Mesenchymal stem cell (in vitro differentiated cells and primary cell): ENCODE data around the gene MAST2.

ENCODE experiments used
- DNase-seq: peaks from one replicate; pipeline ENCODE4 v3.0.0-alpha.2; 2013
- H2AFZ ChIP-seq: one replicate; pipeline ENCODE4 v1.6.1; 2013; ENCODE audit warnings: low read depth, mild to moderate bottlenecking, control low read depth, inconsistent platforms, low read length, moderate library complexity
- H2AK5ac ChIP-seq: 2 replicates; pipeline ENCODE4 v1.6.1; 2013; ENCODE audit warnings: low read length, moderate library complexity, mild to moderate bottlenecking, inconsistent platforms; ENCODE audit not compliant: severe bottlenecking
- H2BK120ac ChIP-seq: one replicate; pipeline ENCODE4 v1.6.1; 2013; ENCODE audit warnings: low read depth, mild to moderate bottlenecking, inconsistent platforms, low read length, moderate library complexity
- H2BK12ac ChIP-seq, 2 experiments: one replicate each; pipeline ENCODE4 v1.6.1; 2013; ENCODE audit warnings: inconsistent platforms in 2 of 2, low read length in 2 of 2, mild to moderate bottlenecking in 2 of 2, moderate library complexity in 2 of 2, control low read depth in 1 of 2
- H2BK15ac ChIP-seq: one replicate; pipeline ENCODE4 v1.6.1; 2013; ENCODE audit warnings: mild to moderate bottlenecking, low read depth, inconsistent platforms; ENCODE audit not compliant: poor library complexity, severe bottlenecking
- H2BK5ac ChIP-seq: 2 replicates; pipeline ENCODE4 v1.6.1; 2013; ENCODE audit warnings: low read depth, mild to moderate bottlenecking, low read length, control low read depth, inconsistent platforms; ENCODE audit not compliant: poor library complexity, severe bottlenecking
- H3K14ac ChIP-seq, 2 experiments: one replicate each; pipeline ENCODE4 v1.6.1; 2013; ENCODE audit warnings: inconsistent platforms in 2 of 2, low read length in 2 of 2, control low read depth in 1 of 2, mild to moderate bottlenecking in 1 of 2, moderate library complexity in 1 of 2
- H3K18ac ChIP-seq, 2 experiments: one replicate each; pipeline ENCODE4 v1.6.1; 2013; ENCODE audit warnings: inconsistent platforms in 2 of 2, low read length in 2 of 2, control low read depth in 1 of 2, low read depth in 1 of 2, mild to moderate bottlenecking in 1 of 2
- H3K23ac ChIP-seq, 2 experiments: one replicate each; pipeline ENCODE4 v1.6.1; 2013; ENCODE audit warnings: inconsistent platforms in 2 of 2, low read length in 2 of 2, mild to moderate bottlenecking in 2 of 2, moderate library complexity in 2 of 2, control low read depth in 1 of 2
- H3K27ac ChIP-seq: 2 replicates; pipeline ENCODE4 v1.5.1; 2013; ENCODE audit warnings: mild to moderate bottlenecking, moderate library complexity, low read length, control low read depth, inconsistent platforms; ENCODE audit not compliant: poor library complexity, severe bottlenecking
- H3K27me3 ChIP-seq, 2 experiments: 2 replicates each; pipeline versions ENCODE4 v1.6.1 to v1.7.0; 2013; ENCODE audit warnings: low read length in 2 of 2, mild to moderate bottlenecking in 2 of 2, moderate library complexity in 2 of 2, control low read depth in 1 of 2, inconsistent platforms in 1 of 2; ENCODE audit not compliant: control insufficient read depth in 1 of 2, insufficient read depth in 1 of 2
- H3K36me3 ChIP-seq, 2 experiments: 2 replicates each; pipeline versions ENCODE4 v1.6.1 to v1.7.0; 2013; ENCODE audit warnings: low read length in 2 of 2, control low read depth in 1 of 2, inconsistent platforms in 1 of 2, low read depth in 1 of 2, mild to moderate bottlenecking in 1 of 2; ENCODE audit not compliant: insufficient read depth in 2 of 2, control insufficient read depth in 1 of 2
- H3K4ac ChIP-seq, 2 experiments: one replicate each; pipeline ENCODE4 v1.6.1; 2013; ENCODE audit warnings: inconsistent platforms in 2 of 2, low read length in 2 of 2, mild to moderate bottlenecking in 2 of 2, moderate library complexity in 2 of 2, control low read depth in 1 of 2, low read depth in 1 of 2
- H3K4me1 ChIP-seq: 2 replicates; pipeline ENCODE4 v1.6.1; 2013; ENCODE audit warnings: low read depth, low read length, control low read depth; ENCODE audit not compliant: control insufficient read depth, insufficient read depth
- H3K4me2 ChIP-seq: 2 replicates; pipeline ENCODE4 v1.6.1; 2013; ENCODE audit warnings: low read length, mild to moderate bottlenecking, inconsistent platforms; ENCODE audit not compliant: poor library complexity, severe bottlenecking
- H3K4me3 ChIP-seq, 2 experiments: 2 replicates each; pipeline versions ENCODE4 v1.5.1 to v1.7.0; 2013; ENCODE audit warnings: low read length in 2 of 2, mild to moderate bottlenecking in 2 of 2, control low read depth in 1 of 2, low read depth in 1 of 2; ENCODE audit not compliant: insufficient read depth in 1 of 2
- H3K79me1 ChIP-seq: replicated peaks from 2 replicates; pipeline ENCODE4 v1.6.1; 2013; ENCODE audit warnings: mild to moderate bottlenecking, control low read depth, low read length, inconsistent platforms; ENCODE audit not compliant: poor library complexity, severe bottlenecking
- H3K9ac ChIP-seq: 2 replicates; pipeline ENCODE4 v1.7.0; 2013; ENCODE audit warnings: mild to moderate bottlenecking, low read length, moderate library complexity
- H3K9me3 ChIP-seq: 2 replicates; pipeline ENCODE4 v1.7.0; 2013; ENCODE audit warnings: mild to moderate bottlenecking, low read length; ENCODE audit not compliant: control insufficient read depth
- H4K8ac ChIP-seq: one replicate; pipeline ENCODE4 v1.6.1; 2013; ENCODE audit warnings: inconsistent platforms, mild to moderate bottlenecking, low read length, moderate library complexity
- H4K91ac ChIP-seq: one replicate; pipeline ENCODE4 v1.6.1; 2013; ENCODE audit warnings: mild to moderate bottlenecking, low read length, inconsistent platforms
- WGBS: methylation state at CpG from one replicate; pipeline ENCODE4 v1.1.7; 2013; ENCODE audit warnings: mixed read lengths; 5-methylcytosine and 5-hydroxymethylcytosine counted together

Gene MAST2

GRCh38 chr1:46034601-46035516 lies 231.4 kb downstream of the MAST2 start:
- no peak overlapping the region for H2AK5ac ChIP-seq
- DNase-seq: no peak
- no peak overlapping the region for H3K4ac ChIP-seq
- H3K79me1 ChIP-seq: peaks cover 4% of the 10 kb centered on the region
- H3K36me3 ChIP-seq: peaks cover 32 to 60% of the 10 kb centered on the region in 2 experiments
- H3K14ac ChIP-seq: no peak overlapping the region
- H3K27ac ChIP-seq: no peak overlapping the region
- H2BK5ac ChIP-seq: no peak overlapping the region
- no peak overlapping the region for H3K9ac ChIP-seq
- H3K4me3 ChIP-seq: no peak overlapping the region
- no peak overlapping the region for H3K4me2 ChIP-seq
- H2BK12ac ChIP-seq: no peak overlapping the region
- H3K18ac ChIP-seq: no peak overlapping the region
- H3K4me1 ChIP-seq: peaks cover 12% of the 10 kb centered on the region
- H2BK15ac ChIP-seq: peak overlapping the region; percentile 27
- no peaks in the 10 kb centered on the region for H3K9me3 ChIP-seq
- no peak overlapping the region for H2AFZ ChIP-seq
- WGBS: 95% methylated on average over 27 of the region's 27 CpGs
- H3K27me3 ChIP-seq: no peaks in the 10 kb centered on the region
- H4K91ac ChIP-seq: no peak overlapping the region
- no peak overlapping the region for H3K23ac ChIP-seq
- no peak overlapping the region for H4K8ac ChIP-seq
- H2BK120ac ChIP-seq: no peak overlapping the region

- H2BK120ac ChIP-seq: no peak overlapping the region
- H4K8ac ChIP-seq: no peak overlapping the region
- H2BK5ac ChIP-seq: no peak overlapping the region
- no peak overlapping the region for H2AFZ ChIP-seq
- H3K4me3 ChIP-seq: no peak overlapping the region
- H3K23ac ChIP-seq: no peak overlapping the region
- peak; percentile 79 for DNase-seq
- no peak overlapping the region for H3K14ac ChIP-seq
- H3K4ac ChIP-seq: no peak overlapping the region
- peaks cover 8% of the 10 kb centered on the region for H3K79me1 ChIP-seq
- H2AK5ac ChIP-seq: no peak overlapping the region
- 43% methylated on average over 11 of the region's 11 CpGs for WGBS
- H2BK12ac ChIP-seq: no peak overlapping the region
- no peak overlapping the region for H3K27ac ChIP-seq
- peaks cover 15% of the 10 kb centered on the region for H3K4me1 ChIP-seq
- H3K27me3 ChIP-seq: no peaks in the 10 kb centered on the region
- H3K18ac ChIP-seq: no peak overlapping the region
- H3K4me2 ChIP-seq: no peak overlapping the region
- H3K36me3 ChIP-seq: peaks cover 9 to 49% of the 10 kb centered on the region in 2 experiments
- no peak overlapping the region for H2BK15ac ChIP-seq
- no peak overlapping the region for H4K91ac ChIP-seq
- no peaks in the 10 kb centered on the region for H3K9me3 ChIP-seq
- no peak overlapping the region for H3K9ac ChIP-seq
Observed at GRCh38 chr1:46036894-46037839, 233.8 kb downstream of the MAST2 start.

- no peak overlapping the region for H3K4me3 ChIP-seq
- 78% methylated on average over 4 of the region's 4 CpGs for WGBS
- H2BK120ac ChIP-seq: no peak overlapping the region
- H4K8ac ChIP-seq: no peak overlapping the region
- H3K79me1 ChIP-seq: peaks cover 6% of the 10 kb centered on the region
- no peak overlapping the region for H3K27ac ChIP-seq
- H3K4me2 ChIP-seq: no peak overlapping the region
- H3K23ac ChIP-seq: no peak overlapping the region
- H3K18ac ChIP-seq: peak overlapping the region in 1 of 2 experiments; percentile 38
- H3K9ac ChIP-seq: no peak overlapping the region
- no peak overlapping the region for H2BK5ac ChIP-seq
- no peak overlapping the region for H2AFZ ChIP-seq
- no peak overlapping the region for H2AK5ac ChIP-seq
- no peak overlapping the region for H4K91ac ChIP-seq
- H3K14ac ChIP-seq: no peak overlapping the region
- no peak overlapping the region for H2BK15ac ChIP-seq
- H3K36me3 ChIP-seq: peaks cover 8 to 42% of the 10 kb centered on the region in 2 experiments
- H3K27me3 ChIP-seq: no peaks in the 10 kb centered on the region
- peak; percentile 32 for DNase-seq
- no peak overlapping the region for H2BK12ac ChIP-seq
- H3K9me3 ChIP-seq: no peaks in the 10 kb centered on the region
- peaks cover 8% of the 10 kb centered on the region for H3K4me1 ChIP-seq
- H3K4ac ChIP-seq: no peak overlapping the region
Observed at GRCh38 chr1:46039571-46040052, 236.2 kb downstream of the MAST2 start.

GRCh38 chr1:46041551-46041950 lies 238.1 kb downstream of the MAST2 start:
- Histone ChIP-seq H4K91ac (no peak overlapping the region), H2AK5ac (no peak overlapping the region), H3K27ac (no peak overlapping the region), H3K14ac (no peak overlapping the region), H3K9ac (no peak overlapping the region), H3K27me3 (no peaks in the 10 kb centered on the region), H3K79me1 (peaks cover 8% of the 10 kb centered on the region), H3K18ac (no peak overlapping the region), H3K4me2 (no peak overlapping the region), H3K4me3 (no peak overlapping the region), H2BK5ac (no peak overlapping the region), H3K4ac (no peak overlapping the region), H3K36me3 (peaks cover 4 to 30% of the 10 kb centered on the region in 2 experiments), H2BK120ac (no peak overlapping the region), H2AFZ (no peak overlapping the region), H3K9me3 (no peaks in the 10 kb centered on the region), H3K4me1 (peaks cover 8% of the 10 kb centered on the region), H4K8ac (no peak overlapping the region), H2BK15ac (no peak overlapping the region), H2BK12ac (no peak overlapping the region), H3K23ac (no peak overlapping the region)
- WGBS: 100% methylated on average over 2 of the region's 2 CpGs
- DNase-seq: no peak
